Measurements from ENCODE around the gene KCNQ4. TPM values are rescaled to one million over a fixed set of nuclear protein-coding genes. Genes with fewer than 3 reads are reported as not detected.

KCNQ4 gene
- polyA plus RNA-seq, 1 donor: 2.0 TPM

DNA sequence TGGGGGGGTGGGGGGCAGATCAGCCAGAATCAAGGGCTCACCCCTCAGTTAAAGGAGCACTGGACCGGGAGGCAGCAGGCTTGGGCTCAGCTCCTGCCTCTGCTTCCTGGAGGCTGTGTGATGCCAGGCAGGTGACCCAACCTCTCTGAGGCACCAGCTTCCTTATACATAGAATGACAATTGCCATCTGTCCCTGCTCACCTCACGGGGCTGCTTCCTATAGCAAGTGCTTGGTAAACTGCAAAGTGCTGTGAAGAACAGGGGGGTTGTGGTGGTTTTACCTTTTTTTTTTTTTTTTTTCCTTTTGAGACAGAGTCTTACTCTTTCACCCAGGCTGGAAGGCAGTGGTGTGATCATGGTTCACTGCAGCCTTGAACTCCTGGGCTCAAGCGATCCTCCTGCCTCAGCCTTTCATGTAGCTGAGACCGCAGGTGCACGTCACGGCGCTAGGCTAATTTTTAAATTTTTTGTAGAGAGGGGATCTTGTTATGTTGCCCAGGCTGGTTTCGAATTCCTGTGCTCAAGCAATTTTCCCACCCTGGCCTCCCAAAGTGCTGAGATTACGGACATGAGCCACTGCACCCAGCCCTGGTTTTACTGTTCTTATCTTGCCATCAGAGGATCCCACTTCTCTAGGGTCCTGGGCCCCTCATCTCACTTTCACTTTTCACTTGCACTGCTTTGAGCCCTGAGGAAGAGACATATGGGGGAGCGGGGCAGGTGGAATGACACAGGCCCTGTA lies 11.6 kb downstream of the KCNQ4 start:
- no peak for DNase-seq

DNA sequence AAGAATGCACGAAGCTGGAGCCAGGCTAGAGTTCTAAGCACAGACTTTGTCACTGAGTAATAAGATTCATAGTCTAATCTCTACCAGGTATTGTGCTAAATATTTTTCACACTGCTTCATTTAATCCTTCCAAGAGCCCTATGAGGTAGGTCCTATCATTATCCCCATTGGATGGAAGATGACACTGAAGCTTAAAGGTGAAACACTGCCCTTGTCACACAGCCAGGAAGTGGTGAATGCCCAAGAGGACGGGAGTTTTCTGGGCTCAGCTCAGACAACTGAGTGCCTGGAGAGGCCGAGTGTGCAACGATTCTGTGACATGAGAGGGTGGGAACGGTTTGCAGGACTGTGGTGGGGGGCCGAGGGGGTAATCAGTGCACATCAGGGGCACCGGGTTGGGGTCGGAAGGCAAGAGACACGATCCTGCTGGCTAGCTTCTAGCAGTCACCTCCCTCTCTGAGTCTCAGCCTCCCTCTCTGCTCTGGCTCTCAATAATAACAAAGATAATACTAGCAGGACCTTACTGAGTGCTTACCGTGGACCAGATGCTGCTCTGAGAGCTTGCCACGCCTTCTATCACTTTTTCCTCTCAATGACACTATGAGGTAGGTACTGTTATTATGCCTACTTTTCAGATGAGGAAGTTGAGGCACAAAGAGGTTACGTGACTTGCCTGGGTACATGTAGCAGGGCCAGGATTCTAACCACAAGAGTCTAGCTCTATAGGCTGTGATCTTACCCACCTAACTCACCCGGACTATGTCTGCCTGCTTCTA lies 12.4 kb downstream of the KCNQ4 start:
- no peak for DNase-seq

DNA sequence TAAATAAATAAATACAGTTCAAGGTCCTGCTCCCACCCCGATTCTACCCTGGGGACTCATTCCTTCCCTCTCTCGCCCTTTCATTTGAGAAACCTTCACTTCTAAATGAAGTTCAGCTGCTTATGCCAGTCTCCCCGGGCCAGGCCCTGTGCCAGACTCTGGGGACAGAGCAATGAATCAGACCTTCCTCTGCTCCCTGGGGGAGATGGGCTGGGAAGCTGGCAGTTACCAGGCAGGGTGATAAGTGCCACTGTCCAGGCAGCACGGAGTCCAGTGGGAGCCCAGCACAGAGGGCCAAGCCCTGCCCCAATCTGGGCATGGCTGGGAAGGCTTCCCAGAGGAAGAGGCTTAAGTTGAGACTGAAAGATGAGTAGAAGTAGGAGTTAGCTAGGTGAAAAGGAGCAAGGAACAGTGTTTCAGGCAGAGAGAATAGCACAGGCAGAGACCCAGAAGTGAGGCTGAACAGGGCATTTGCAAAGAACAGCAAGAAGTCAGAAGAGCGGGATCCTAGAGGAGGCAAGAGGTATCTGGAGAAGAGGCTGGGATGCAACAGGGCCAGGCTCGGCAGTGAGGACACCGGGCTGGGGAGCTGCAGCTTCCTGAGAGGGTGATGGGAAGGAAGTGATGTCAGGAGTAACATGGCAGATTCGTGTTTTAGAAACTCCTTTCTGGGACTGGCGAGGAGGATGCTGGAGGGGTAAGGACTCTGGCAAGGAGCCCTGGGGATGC lies 13.5 kb downstream of the KCNQ4 start:
- DNase-seq: no peak

DNA sequence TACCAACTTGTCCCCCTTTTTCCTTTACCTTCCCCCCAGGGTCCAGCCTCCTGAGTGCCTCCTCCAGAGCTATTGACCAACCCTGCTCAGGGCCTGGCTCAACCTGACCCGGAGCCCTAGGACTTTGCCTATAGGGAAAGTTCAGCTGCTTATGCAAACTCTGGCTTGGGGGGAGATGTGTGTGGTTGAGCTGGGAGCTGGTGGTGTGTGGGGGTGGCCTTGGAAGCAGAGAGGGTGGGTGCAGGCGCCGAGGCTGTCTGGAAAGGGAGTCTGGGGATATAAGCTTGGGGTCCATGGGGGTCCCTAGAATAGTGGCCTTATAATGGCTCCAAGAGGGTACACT lies 14.1 kb downstream of the KCNQ4 start:
- no peak for DNase-seq

DNA sequence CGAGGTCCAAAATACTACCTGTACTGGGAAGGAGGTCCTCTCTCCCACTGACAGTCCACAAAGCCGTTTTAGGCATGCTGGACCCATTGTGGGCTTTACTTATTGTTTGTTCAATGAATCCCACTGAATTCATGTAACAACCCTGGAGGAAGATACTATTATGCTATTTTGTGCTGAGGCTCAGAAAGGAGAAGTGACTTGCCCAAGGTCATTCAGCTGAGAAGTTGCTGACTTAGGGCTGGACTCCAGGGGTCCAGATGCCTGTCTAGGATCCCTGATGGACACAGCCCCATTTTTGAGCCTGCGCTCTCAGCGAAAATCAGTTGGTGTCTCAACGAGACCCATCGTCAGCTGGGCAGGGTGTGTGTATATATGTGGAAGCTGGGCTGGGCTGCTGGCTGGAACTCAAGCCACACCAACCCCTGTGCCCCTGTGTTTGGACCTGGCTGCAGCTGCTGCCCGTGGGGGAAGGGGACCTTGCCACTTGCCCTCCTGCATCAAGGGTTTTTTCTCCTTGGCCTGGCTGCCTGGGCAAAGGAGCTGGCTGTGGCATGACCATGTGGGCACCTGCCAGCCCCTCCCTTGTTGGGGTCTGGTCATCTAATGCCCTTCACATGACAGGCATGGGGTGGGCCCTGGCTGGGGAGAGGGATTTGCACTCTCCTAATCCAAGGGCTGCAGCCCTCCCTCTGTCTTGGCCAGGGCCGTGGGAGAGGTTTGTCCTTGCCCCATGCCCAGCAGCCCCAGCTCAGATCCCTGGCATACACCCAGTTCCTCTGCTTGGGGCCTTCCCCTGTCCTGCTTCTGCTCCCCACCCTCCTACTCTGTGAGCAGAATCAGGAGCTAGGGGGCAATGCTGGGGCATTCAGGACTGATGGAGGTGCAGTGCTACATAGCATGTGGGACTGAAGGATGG lies 15.0 kb downstream of the KCNQ4 start:
- no peak for DNase-seq

DNA sequence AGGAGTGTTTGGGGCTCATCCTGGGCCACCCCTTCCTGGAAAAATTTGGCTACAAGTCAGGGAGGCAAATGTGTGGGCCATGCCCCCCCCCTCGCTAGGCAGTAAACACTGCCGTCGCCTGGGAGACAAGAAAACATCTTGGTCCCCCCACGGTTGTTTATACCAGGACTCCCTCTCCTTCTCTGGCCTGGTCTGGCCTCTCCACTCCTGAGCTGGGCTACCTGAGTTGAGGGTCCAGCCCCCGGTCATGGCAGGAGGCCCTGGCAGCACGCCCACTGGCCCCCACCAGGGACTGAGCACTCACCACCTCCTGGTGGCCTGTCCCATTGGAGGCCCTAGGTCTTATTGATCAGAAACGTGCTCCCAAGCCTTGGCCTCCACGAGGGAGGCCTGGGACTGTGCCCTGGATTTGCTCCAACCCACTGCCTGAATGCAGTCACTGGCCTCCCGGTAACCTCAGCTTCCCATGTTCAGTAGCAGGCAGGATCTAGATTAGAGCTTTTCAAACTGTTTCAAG lies 15.8 kb downstream of the KCNQ4 start:
- no peak for DNase-seq

DNA sequence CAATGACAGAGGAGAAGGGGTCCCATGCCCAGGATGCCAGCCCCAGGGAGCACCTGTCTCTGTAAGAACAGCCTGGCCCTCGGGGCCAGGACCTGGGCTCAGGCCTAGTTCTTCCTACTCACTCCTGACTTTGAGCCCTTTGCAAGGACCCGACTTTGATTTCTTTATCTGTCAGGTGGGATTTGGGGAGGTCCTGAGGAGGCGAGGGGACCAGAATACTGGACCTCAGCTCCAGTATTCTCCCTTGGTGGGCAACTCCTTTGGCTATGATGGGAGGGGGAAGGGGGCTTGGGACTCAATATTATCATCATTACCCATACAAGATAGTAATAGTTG lies 18.1 kb downstream of the KCNQ4 start:
- DNase-seq: no peak

DNA sequence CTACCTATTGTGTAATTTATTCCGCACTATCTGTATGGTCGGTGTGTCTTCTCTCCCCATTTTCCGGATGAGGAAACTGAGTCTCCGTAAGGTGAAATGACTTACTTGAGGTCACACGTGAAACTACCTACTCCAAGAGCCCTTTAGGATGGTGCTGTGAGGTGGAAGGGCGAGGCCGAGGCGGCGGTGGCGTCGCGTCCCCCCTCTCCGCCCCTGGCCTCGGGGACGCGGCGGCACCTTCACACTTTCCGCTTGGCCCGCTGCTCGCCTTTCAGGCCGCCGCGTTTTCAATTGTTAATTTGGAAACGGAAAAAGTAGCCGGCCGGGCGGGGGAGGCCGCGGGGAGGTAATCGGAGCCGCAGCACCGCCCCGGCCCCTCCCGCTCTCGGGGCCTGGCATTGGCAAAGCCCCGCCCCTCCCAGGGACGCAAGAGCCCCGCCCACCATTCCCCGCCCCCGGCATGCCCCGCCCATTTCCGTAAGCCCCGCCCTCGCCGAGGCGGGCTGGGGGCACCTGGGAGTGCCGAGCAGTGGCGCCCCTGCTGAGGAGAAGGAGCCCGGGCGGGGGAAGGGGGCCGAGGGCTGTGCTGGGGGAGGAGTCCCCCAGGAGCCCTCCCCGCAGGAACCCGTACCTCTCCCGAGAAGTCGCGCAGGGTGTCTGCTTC lies 18.6 kb downstream of the KCNQ4 start:
- DNase-seq: peak; percentile 78

DNA sequence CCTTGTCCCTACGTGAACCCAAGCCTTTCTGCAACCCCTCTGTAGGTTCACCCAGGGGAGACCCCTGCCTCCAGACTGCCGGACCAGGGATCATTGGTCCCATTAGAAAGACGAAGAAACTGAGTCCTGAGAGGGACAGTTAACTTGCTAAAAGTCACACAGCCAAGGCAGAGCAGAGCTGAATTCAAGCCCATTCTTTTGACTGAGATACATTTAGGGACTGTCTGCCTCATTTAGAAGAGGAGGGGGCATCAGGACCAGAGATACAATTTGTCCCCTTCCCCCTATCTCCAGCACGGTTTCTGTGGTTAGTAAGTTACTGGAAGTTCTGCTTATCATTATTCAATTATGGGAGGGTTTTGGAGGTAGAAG lies 19.1 kb downstream of the KCNQ4 start:
- DNase-seq: no peak

DNA sequence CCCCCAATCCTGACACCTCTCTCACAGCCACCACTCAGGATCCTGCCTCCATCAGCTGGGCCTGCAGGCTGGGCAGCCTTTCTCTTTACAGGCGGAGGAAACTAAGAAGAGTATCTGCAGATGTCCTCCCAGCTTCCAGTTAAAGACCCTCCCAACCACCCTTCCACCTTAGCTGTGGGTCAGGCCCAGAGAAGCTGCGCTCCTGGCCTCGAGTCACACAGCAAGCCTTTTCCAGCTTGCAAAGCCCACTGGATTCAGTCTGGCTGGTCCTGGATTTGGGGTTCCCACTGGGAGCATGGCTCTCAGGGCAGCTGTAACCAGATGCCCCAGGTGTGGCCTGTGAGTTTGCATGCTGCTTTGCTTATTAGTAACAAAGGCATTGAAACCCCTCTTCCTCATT lies 19.9 kb downstream of the KCNQ4 start:
- DNase-seq: no peak

DNA sequence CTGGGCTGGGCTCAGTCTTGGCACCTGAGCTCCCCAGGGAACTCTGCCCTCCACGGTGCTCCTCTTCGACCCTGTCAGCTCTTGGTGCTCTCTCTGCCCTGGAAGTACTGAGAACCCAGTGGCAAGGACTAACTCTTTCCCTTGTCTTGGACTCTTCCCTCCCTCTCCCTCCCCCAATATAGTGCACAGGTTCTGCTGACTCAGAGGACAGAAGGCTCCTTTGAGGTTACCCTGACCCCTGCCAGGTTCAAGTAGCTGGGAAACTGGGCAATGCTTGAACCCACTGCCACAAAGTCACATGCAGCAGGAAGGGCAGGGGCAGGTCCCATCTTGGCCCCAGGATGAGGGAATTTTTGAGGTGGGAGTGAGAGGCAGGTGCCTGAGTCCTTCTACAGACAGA lies 20.3 kb downstream of the KCNQ4 start:
- no peak for DNase-seq

DNA sequence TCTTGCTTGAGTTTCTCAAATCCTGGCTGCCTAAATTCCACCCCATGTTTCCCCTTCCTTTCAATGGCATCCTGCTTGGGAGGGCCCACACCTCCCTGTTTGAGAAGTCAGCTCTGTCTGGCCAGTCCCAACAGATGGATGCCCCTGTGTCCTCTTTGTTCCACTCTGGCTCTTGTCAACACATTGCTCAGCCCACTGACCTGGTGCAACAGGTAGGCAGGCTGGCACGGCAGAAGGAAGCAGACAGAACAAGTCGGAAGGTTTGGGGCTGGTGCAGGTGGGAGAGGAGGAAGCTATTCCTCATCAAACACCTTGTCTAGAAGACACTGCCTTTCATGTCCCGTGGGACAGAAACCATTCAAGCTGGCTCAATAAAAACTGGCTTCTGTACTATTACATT lies 22.7 kb downstream of the KCNQ4 start:
- no peak for DNase-seq

DNA sequence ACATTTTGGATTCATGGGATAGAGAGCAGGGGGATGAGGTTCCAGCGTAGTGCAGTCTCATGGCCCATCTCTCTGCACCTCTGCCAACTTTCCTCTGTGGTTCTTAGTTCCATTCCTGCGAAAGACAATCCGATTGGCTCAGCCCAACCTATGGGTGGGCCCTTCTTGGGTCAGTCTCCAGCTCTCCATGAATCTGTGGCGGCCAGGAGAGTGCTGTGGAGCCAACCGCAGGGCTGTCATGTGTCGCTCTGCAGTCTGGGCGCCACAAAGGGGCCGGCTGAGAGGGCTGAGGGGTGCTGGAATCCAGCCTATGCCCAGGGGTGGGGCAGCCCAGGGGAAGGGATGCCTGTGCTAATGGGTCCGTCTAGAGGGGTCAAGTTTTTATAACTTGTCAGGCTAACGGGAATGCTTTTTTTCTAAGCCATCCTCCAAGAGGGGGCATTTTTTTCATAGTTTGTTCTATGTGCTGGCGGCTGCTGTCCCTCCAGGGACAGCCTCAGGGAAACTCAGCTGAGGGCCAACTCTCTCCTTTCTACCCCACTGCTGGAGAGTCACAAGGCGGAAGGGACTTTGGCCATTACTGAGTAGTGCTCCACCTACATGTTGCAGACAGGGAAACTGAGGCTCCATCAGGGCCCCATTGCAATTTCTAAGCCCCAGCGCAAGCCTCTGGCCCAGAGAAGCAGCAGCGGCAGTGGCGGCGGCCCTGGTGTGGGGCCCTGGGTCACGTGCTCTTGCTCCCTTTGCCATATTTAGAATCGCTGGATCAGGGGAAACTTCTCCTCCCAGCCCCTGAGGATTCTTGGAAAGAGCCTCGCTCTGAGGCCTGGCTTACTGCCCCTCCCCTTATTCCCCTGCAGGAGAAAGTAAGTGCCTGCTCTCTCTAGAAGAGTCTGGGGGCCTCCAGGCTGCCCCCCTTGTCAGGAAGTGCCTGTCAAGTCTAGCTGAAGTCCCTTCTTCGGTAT lies 23.4 kb downstream of the KCNQ4 start:
- DNase-seq: no peak

DNA sequence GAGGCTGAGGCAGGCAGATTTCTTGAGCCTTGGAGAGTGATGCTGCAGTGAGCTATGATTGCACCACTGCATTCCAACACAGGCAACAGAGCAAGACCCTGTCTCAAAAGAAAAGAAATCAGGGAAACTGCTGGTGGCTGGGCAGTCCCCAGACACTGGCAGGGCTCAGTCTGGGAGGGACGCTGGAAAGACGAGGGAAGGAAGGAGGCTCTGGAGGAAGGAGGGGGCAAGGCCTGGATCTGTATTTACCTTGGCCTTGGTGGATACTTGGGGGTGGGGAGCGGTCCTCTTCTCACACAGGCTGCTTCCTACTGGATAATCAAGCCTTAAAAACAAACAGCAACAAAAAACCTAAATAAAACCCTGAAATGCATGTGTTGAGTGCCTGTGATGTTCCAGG lies 24.4 kb downstream of the KCNQ4 start:
- DNase-seq: no peak

DNA sequence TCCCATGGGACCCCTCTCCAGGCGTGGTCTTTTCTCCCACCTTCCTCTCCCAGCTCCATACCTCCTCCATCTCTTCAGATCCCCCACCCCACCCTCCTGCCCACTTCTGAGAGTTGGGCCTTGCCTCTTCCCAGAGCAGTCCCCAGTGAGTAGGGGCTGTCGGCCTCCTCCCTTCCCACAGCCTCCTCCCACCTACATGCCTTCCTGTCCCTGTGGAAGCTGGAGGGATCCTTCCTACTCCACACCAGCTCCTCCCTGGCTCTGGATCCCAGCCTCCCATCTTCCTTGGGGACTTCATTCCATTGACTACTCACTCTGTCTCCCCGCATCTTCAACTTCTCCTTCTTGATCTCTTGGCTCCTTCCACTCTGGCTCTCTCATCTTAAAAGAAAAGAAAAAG lies 24.9 kb downstream of the KCNQ4 start:
- no peak for DNase-seq

DNA sequence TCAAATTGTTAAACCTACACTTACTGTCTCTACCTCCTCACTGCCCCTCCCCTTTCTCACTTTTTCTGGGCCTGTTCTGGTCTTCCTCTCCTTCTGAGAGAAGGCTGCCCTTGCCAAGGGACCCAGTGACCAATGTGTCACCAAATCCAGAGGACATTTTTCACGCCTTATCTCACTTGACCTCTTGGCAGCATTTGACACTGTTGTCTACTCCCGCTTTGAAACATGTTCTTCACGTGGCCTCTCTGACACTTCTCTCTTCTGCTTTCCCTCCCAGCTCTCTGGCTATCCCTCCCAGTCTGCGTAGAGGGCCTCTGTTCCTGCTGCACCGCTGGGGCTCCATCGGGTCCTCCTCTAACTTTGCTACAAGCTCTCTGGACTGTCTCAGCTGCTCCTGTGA lies 25.3 kb downstream of the KCNQ4 start:
- no peak for DNase-seq

DNA sequence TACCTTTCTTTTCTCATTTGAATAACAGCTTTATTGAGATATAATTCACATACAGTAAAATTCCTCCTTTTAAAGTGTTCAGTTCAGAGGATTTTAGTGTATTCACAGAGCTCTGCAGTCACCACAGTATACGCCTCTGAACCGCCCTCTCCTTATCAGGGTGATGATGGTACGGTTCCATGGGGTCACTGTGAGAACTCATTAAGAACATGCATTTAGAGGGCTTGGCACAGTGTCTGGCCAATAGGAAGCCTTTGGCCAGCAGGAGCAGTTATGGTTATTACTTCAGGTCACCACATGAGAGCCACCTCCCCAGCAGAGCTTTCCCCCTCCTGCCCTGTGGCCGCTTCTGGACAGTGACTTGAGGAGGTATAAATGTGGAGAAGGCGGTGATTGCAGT lies 27.3 kb downstream of the KCNQ4 start:
- DNase-seq: no peak

DNA sequence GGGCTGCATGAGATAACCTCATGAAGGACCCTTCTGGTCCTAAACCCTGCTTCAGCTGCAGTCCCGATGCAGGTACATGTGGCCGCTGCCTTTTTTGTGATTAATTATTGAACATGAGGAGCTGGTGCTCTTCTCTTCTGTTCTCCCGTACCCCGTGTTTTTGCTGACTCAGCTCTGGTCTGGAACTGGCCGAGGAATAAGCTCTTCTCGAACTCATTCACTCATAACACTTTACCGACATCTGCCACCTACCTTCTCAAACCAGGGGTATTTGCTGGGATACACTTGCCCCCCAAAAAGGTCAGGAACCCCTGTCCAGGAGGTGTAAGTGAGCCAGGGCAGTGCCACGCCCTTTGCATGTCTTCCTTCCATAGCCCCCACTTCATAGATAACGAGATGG lies 31.8 kb downstream of the KCNQ4 start:
- no peak for DNase-seq

DNA sequence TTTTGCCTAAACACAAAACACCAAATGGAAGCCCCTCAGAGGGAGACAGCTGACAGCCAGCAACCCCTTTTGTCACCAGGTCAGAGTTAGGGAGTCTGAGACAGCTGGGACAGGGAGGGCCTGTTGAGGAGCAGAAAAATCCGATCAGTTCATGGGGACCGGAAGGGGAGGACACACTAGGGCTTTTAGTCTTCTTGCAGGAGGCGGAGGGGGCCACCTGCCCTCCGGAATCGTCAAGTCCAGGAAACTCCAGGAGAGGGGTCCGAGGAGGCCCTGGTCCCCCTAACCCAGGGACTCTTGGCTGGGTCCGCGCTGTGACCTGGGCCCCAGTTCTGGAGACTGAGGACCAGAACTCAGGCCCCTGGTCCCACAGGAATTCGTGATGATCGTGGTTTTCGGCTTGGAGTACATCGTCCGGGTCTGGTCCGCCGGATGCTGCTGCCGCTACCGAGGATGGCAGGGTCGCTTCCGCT lies 34.2 kb downstream of the KCNQ4 start:
- no peak for DNase-seq

DNA sequence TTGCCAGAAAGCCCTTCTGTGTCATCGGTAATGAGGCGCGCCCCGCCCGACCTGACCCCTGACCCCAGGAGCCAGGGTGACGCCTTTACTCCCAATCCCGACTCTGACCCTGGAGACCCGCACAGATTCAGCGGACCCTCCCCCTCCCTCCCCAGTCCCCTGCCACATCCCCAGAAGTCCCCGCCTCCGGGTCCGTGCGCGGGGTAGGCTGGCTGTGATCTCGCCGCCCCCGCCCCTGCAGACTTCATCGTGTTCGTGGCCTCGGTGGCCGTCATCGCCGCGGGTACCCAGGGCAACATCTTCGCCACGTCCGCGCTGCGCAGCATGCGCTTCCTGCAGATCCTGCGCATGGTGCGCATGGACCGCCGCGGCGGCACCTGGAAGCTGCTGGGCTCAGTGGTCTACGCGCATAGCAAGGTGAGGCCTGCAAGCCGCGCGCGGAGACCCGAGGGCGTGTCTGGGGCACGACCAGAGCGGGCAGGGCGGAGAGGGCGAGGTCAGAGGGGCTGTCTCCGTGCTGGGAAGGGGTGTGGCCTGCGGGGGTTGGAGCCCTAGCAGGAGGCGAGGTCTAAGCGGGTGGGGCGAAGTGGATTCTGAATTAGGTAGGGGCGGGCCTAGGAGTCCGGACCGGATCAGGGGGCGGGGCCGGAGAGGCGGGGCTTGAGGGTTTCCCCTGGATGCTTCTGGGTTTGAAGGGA lies 34.8 kb downstream of the KCNQ4 start:
- DNase-seq: no peak

All from left kidney (tissue), 2 donors.